H9 (cell line): Measurements from ENCODE around the gene ZDHHC11. TPM values are rescaled to one million over a fixed set of nuclear protein-coding genes. Genes with fewer than 3 reads are reported as not detected.

ENCODE experiments used
- DNase-seq: peaks from one replicate; pipeline ENCODE4 v3.0.0-alpha.2; 2017
- H2AFZ ChIP-seq: one replicate; pipeline ENCODE4 v1.6.1; 2013; ENCODE audit warnings: mild to moderate bottlenecking, low read length, control low read depth, moderate library complexity
- H2AK5ac ChIP-seq: 2 replicates; pipeline ENCODE4 v1.6.1; 2013; ENCODE audit warnings: low read length, control low read depth, mixed read lengths; ENCODE audit not compliant: insufficient read length
- H2BK120ac ChIP-seq: one replicate; pipeline ENCODE4 v1.6.1; 2013; ENCODE audit warnings: low read depth, mild to moderate bottlenecking, low read length, control low read depth, inconsistent platforms; ENCODE audit not compliant: poor library complexity, severe bottlenecking
- H2BK12ac ChIP-seq: 2 replicates; pipeline ENCODE4 v1.6.1; 2013; ENCODE audit warnings: low read length, control low read depth, mixed read lengths, low read depth; ENCODE audit not compliant: insufficient read length
- H2BK15ac ChIP-seq: 2 replicates; pipeline ENCODE4 v1.6.1; 2013; ENCODE audit warnings: low read depth, low read length, control low read depth
- H2BK20ac ChIP-seq: one replicate; pipeline ENCODE4 v1.6.1; 2013; ENCODE audit warnings: low read depth, mild to moderate bottlenecking, low read length, control low read depth, inconsistent platforms; ENCODE audit not compliant: poor library complexity, severe bottlenecking
- H2BK5ac ChIP-seq: 2 replicates; pipeline ENCODE4 v1.6.1; 2013; ENCODE audit warnings: low read length, control low read depth, mixed read lengths; ENCODE audit not compliant: insufficient read length
- H3K14ac ChIP-seq: 2 replicates; pipeline ENCODE4 v1.6.1; 2013; ENCODE audit warnings: low read length, control low read depth; ENCODE audit not compliant: insufficient read depth
- H3K18ac ChIP-seq: 2 replicates; pipeline ENCODE4 v1.6.1; 2013; ENCODE audit warnings: low read depth, mild to moderate bottlenecking, mixed read lengths, low read length, control low read depth; ENCODE audit not compliant: insufficient read length
- H3K23ac ChIP-seq: 2 replicates; pipeline ENCODE4 v1.6.1; 2013; ENCODE audit warnings: low read length, control low read depth, mixed read lengths, low read depth; ENCODE audit not compliant: insufficient read length
- H3K23me2 ChIP-seq: 2 replicates; pipeline ENCODE4 v1.6.1; 2013; ENCODE audit warnings: low read depth, mild to moderate bottlenecking, mixed read lengths, low read length, control low read depth; ENCODE audit not compliant: insufficient read length, poor library complexity, severe bottlenecking
- H3K27ac ChIP-seq: 2 replicates; pipeline ENCODE4 v1.5.1; 2013; ENCODE audit warnings: low read length, control low read depth, mixed read lengths, low read depth; ENCODE audit not compliant: insufficient read length
- H3K27me3 ChIP-seq: 2 replicates; pipeline ENCODE4 v1.6.1; 2013; ENCODE audit warnings: low read length, control low read depth, inconsistent platforms; ENCODE audit not compliant: insufficient read depth
- H3K4ac ChIP-seq: 2 replicates; pipeline ENCODE4 v1.6.1; 2013; ENCODE audit warnings: low read depth, mild to moderate bottlenecking, control low read depth, inconsistent platforms, low read length, moderate library complexity
- H3K4me1 ChIP-seq: 2 replicates; pipeline ENCODE4 v1.6.1; 2013; ENCODE audit warnings: low read length, control low read depth, inconsistent platforms; ENCODE audit not compliant: insufficient read depth
- H3K4me2 ChIP-seq: 2 replicates; pipeline ENCODE4 v1.6.1; 2013; ENCODE audit warnings: low read length, control low read depth, mixed read lengths; ENCODE audit not compliant: insufficient read length, insufficient read depth
- H3K56ac ChIP-seq: 2 replicates; pipeline ENCODE4 v1.6.1; 2013; ENCODE audit warnings: low read depth, mild to moderate bottlenecking, mixed read lengths, low read length, control low read depth; ENCODE audit not compliant: insufficient read length
- H3K79me1 ChIP-seq: 2 replicates; pipeline ENCODE4 v1.6.1; 2013; ENCODE audit warnings: low read depth, mild to moderate bottlenecking, moderate library complexity, low read length, control low read depth, inconsistent platforms; ENCODE audit not compliant: insufficient read depth, poor library complexity, severe bottlenecking
- H3K79me2 ChIP-seq: 2 replicates; pipeline ENCODE4 v1.6.1; 2013; ENCODE audit warnings: low read length, control low read depth, inconsistent platforms; ENCODE audit not compliant: insufficient read depth
- H3K9ac ChIP-seq: 2 replicates; pipeline ENCODE4 v1.6.1; 2013; ENCODE audit warnings: low read length, control low read depth, mixed read lengths; ENCODE audit not compliant: insufficient read length; ENCODE audit errors: extremely low read depth
- H3K9me3 ChIP-seq: one replicate; pipeline ENCODE4 v1.6.1; 2013; ENCODE audit warnings: low read depth, low read length, inconsistent platforms; ENCODE audit not compliant: control insufficient read depth
- H3T11ph ChIP-seq: one replicate; pipeline ENCODE4 v1.6.1; 2013; ENCODE audit warnings: mild to moderate bottlenecking, low read length, control low read depth, inconsistent platforms
- H4K20me1 ChIP-seq: one replicate; pipeline ENCODE4 v1.6.1; 2013; ENCODE audit not compliant: control insufficient read depth, insufficient read length, insufficient read depth
- H4K5ac ChIP-seq: 2 replicates; pipeline ENCODE4 v1.6.1; 2013; ENCODE audit warnings: low read depth, mild to moderate bottlenecking, mixed read lengths, low read length, control low read depth; ENCODE audit not compliant: insufficient read length
- H4K8ac ChIP-seq: replicated peaks from 2 replicates; pipeline ENCODE4 v1.6.1; 2013; ENCODE audit warnings: low read length, control low read depth, mixed read lengths, low read depth; ENCODE audit not compliant: insufficient read length
- H4K91ac ChIP-seq: 2 replicates; pipeline ENCODE4 v1.6.1; 2013; ENCODE audit warnings: low read depth, mild to moderate bottlenecking, moderate library complexity, mixed read lengths, low read length, control low read depth; ENCODE audit not compliant: insufficient read length
- H3K27ac Mint-ChIP-seq, 3 experiments: 2 replicates in 2 of 3; 3 replicates in 1 of 3; pipeline ENCODE4 v1.8.0; 2020 to 2021; ENCODE audit warnings: mixed read lengths in 3 of 3, mild to moderate bottlenecking in 1 of 3, moderate library complexity in 1 of 3
- H3K27me3 Mint-ChIP-seq: 2 replicates; pipeline ENCODE4 v1.8.0; 2021; ENCODE audit warnings: low read depth, mild to moderate bottlenecking, moderate library complexity, mixed read lengths
- H3K36me3 Mint-ChIP-seq, 3 experiments: 2 replicates in 2 of 3; 3 replicates in 1 of 3; pipeline ENCODE4 v1.8.0; 2020 to 2021; ENCODE audit warnings: low read depth in 3 of 3, mixed read lengths in 3 of 3; ENCODE audit not compliant: insufficient read depth in 1 of 3
- H3K4me1 Mint-ChIP-seq, 2 experiments: 2 replicates each; pipeline ENCODE4 v1.8.0; 2020; ENCODE audit warnings: mixed read lengths in 2 of 2
- H3K4me3 Mint-ChIP-seq, 2 experiments: 2 replicates in 1 of 2; 3 replicates in 1 of 2; pipeline ENCODE4 v1.8.0; 2020 to 2021; ENCODE audit warnings: mild to moderate bottlenecking in 2 of 2, mixed read lengths in 2 of 2, moderate library complexity in 1 of 2
- H3K9me3 Mint-ChIP-seq, 2 experiments: 2 replicates in 1 of 2; 3 replicates in 1 of 2; pipeline ENCODE4 v1.8.0; 2020; ENCODE audit warnings: mild to moderate bottlenecking in 2 of 2, mixed read lengths in 2 of 2, moderate library complexity in 1 of 2
- CTCF ChIP-seq: fragments of 200-600 bp; sonication (generic); conservative IDR thresholded peaks from 3 replicates; pipeline ENCODE4 v1.8.0; 2021; ENCODE audit warnings: antibody characterized with exemption, mild to moderate bottlenecking
- WGBS: extraction: QIAGEN DNeasy Blood & Tissue Kit; methylation state at CpG from one replicate; pipeline ENCODE4 v1.1.7; 2013; ENCODE audit warnings: missing lambda C conversion rate, low lambda C conversion rate, mixed read lengths; ENCODE audit not compliant: insufficient read length; ENCODE audit errors: extremely low coverage; 5-methylcytosine and 5-hydroxymethylcytosine counted together
- total RNA-seq: library from RNA; stranded (reverse); gene quantifications from 2 replicates; pipeline ENCODE4 v1.2.1, GENCODE V29; 2021

Gene ZDHHC11
- total RNA-seq, 1 experiment from 2014 or later = 37.6 TPM

- Histone ChIP-seq H3K56ac (no peak overlapping the region), H3K27ac (no peak overlapping the region), H4K8ac (no peak overlapping the region), H3K18ac (peak overlapping the region; percentile 72), H3K4me1 (no peaks in the 10 kb centered on the region), H3K9me3 (no peaks in the 10 kb centered on the region), H2AFZ (no peak overlapping the region), H3K23ac (no peak overlapping the region), H3K14ac (peak overlapping the region; percentile 96), H3T11ph (no peak overlapping the region), H4K5ac (no peak overlapping the region), H2BK15ac (no peak overlapping the region), H2BK20ac (no peak overlapping the region), H2AK5ac (no peak overlapping the region), H2BK120ac (no peak overlapping the region), H2BK5ac (no peak overlapping the region), H3K23me2 (peaks cover 10% of the 10 kb centered on the region), H4K20me1 (no peaks in the 10 kb centered on the region), H2BK12ac (no peak overlapping the region), H3K79me2 (peaks cover 12% of the 10 kb centered on the region; the same call in 1 of the 2 replicates), H3K9ac (peak overlapping the region; percentile 84), H3K4me2 (peak overlapping the region; percentile 82), H3K27me3 (no peaks in the 10 kb centered on the region), H3K4ac (no peak overlapping the region), H3K79me1 (peaks cover 6% of the 10 kb centered on the region), H4K91ac (no peak overlapping the region)
- H3K36me3 Mint-ChIP-seq = peaks cover 57 to 85% (median 75%) of the 10 kb centered on the region in 3 experiments
- no peaks in the 10 kb centered on the region for H3K9me3 Mint-ChIP-seq
- TF ChIP-seq CTCF = no peak
- no CpG with 5 or more reads among the region's 25 CpGs for WGBS
- DNase-seq = no peak
- peak overlapping the region; percentile 61 to 96 (median 65) for H3K27ac Mint-ChIP-seq
- H3K27me3 Mint-ChIP-seq = no peaks in the 10 kb centered on the region
- peak overlapping the region; percentile 92 for H3K4me3 Mint-ChIP-seq
- peaks cover 16 to 18% of the 10 kb centered on the region in 2 experiments for H3K4me1 Mint-ChIP-seq
Observed at GRCh38 chr5:891837-892393, 41.1 kb upstream of the ZDHHC11 start.
